Measurements from ENCODE around the gene KRTAP10-2.

The KRTAP10-2 gene

DNA sequence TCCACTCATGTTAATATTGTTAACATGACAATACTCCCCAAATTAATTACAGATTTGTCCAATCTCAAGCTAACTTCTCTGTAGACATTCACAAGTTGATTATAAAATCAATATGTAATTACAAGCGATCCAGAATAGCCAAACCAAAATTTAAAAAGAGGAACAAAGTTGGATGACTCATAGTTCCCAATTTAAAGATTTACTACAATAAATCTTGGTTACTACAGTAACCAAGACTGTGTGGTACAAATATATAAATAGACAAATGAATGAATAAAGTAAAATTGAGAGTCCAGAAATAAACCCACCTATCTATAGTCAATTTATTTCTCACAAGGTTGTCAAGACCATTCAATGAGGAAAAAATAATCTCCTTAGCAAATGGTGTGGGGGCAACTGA is 15.1 kb upstream of the KRTAP10-2 start:
- CTCF ChIA-PET: no interaction called here
- no peaks in the 10 kb centered on the region for H3K9me3 ChIP-seq (ENCODE audit: control insufficient read depth, insufficient read depth, low read depth, low read length)

DNA sequence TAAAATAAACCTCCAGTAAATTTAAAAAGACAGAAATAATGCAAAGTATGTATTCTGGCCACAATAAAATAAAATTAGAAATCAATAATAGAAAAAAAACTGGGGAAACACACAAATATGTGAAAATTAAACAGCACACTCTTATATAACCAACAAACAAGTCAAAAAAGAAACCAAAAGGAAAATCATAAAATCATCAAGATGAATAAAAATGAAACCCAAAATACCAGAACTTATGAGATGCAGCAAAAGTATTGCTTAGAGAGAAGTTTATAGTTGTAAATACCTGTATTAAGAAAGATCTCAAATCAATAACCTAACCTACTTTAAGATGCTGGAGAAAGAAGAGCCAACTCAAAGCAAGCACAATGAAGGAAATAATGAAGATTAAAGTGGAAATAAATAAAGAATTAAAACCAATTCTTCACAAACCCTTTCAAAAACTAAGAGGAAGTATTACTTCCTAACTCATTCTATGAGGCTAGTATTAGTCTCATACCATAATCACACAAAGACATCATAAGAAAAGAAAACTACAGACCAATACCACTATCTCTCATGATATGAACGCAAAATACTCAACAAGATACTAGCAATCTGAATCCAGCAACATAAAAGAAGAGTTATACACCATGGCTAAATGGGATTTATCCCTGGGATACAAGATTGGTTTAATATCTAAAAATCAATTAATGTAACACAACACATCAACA is 13.7 kb upstream of the KRTAP10-2 start:
- Histone ChIP-seq H3K36me3 (ENCODE audit: control insufficient read depth in 2 of 2, insufficient read depth in 1 of 2, low read length in 2 of 2) (no peaks in the 10 kb centered on the region), H3K4me1 (ENCODE audit: control insufficient read depth, insufficient read depth, low read length) (no peaks in the 10 kb centered on the region), H3K4me3 (ENCODE audit: low read depth, low read length) (no peak overlapping the region), H3K9me3 (ENCODE audit: control insufficient read depth, insufficient read depth, low read depth, low read length) (no peaks in the 10 kb centered on the region), H3K27ac (ENCODE audit: extremely low read depth, low read depth, low read length) (no peak overlapping the region)
- POLR2A ChIA-PET: no interaction called here
- CTCF ChIA-PET: no interaction called here
- TF ChIP-seq SETDB1 (IDR thresholded peaks at IDR 0.05; ENCODE audit: insufficient read length, low read length): no peak
- no peak for TF ChIP-seq OVOL3 (tag by site-specific recombination; IDR thresholded peaks at IDR 0.05)
- no peak for TF ChIP-seq HOXD13 (CRISPR knock-in tag; IDR thresholded peaks at IDR 0.05; ENCODE audit: borderline replicate concordance)
- TF ChIP-seq KLF1 (tag by site-specific recombination; IDR thresholded peaks at IDR 0.05): no peak
- TF ChIP-seq, protein P1, sequence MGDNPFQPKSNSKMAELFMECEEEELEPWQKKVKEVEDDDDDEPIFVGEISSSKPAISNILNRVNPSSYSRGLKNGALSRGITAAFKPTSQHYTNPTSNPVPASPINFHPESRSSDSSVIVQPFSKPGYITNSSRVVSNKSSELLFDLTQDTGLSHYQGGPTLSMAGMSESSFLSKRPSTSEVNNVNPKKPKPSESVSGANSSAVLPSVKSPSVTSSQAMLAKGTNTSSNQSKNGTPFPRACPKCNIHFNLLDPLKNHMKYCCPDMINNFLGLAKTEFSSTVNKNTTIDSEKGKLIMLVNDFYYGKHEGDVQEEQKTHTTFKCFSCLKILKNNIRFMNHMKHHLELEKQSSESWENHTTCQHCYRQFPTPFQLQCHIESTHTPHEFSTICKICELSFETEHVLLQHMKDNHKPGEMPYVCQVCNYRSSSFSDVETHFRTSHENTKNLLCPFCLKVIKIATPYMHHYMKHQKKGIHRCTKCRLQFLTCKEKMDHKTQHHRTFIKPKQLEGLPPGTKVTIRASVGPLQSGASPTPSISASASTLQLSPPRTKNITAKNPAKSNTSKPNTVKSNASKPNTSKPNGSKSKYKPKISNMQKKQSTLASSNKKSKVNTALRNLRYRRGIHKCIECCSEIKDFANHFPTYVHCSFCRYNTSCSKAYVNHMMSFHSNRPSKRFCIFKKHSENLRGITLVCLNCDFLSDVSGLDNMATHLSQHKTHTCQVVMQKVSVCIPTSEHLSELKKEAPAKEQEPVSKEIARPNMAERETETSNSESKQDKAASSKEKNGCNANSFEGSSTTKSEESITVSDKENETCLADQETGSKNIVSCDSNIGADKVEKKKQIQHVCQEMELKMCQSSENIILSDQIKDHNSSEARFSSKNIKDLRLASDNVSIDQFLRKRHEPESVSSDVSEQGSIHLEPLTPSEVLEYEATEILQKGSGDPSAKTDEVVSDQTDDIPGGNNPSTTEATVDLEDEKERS (tag by site-specific recombination; IDR thresholded peaks at IDR 0.05): no peak
- TF ChIP-seq ZNF560 (tag by site-specific recombination; IDR thresholded peaks at IDR 0.05; ENCODE audit: borderline replicate concordance): no peak
- TF ChIP-seq ZNF548 (tag by site-specific recombination; IDR thresholded peaks at IDR 0.05): no peak
- no peak for TF ChIP-seq ZNF747 (tag by site-specific recombination; IDR thresholded peaks at IDR 0.05)
- TF ChIP-seq ZNF248 (tag by site-specific recombination; IDR thresholded peaks at IDR 0.05): no peak
- TF ChIP-seq, protein P2, sequence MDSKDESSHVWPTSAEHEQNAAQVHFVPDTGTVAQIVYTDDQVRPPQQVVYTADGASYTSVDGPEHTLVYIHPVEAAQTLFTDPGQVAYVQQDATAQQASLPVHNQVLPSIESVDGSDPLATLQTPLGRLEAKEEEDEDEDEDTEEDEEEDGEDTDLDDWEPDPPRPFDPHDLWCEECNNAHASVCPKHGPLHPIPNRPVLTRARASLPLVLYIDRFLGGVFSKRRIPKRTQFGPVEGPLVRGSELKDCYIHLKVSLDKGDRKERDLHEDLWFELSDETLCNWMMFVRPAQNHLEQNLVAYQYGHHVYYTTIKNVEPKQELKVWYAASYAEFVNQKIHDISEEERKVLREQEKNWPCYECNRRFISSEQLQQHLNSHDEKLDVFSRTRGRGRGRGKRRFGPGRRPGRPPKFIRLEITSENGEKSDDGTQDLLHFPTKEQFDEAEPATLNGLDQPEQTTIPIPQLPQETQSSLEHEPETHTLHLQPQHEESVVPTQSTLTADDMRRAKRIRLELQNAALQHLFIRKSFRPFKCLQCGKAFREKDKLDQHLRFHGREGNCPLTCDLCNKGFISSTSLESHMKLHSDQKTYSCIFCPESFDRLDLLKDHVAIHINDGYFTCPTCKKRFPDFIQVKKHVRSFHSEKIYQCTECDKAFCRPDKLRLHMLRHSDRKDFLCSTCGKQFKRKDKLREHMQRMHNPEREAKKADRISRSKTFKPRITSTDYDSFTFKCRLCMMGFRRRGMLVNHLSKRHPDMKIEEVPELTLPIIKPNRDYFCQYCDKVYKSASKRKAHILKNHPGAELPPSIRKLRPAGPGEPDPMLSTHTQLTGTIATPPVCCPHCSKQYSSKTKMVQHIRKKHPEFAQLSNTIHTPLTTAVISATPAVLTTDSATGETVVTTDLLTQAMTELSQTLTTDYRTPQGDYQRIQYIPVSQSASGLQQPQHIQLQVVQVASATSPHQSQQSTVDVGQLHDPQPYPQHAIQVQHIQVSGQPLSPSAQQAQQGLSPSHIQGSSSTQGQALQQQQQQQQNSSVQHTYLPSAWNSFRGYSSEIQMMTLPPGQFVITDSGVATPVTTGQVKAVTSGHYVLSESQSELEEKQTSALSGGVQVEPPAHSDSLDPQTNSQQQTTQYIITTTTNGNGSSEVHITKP (tag by site-specific recombination; IDR thresholded peaks at IDR 0.05): no peak
- TF ChIP-seq, protein P3, sequence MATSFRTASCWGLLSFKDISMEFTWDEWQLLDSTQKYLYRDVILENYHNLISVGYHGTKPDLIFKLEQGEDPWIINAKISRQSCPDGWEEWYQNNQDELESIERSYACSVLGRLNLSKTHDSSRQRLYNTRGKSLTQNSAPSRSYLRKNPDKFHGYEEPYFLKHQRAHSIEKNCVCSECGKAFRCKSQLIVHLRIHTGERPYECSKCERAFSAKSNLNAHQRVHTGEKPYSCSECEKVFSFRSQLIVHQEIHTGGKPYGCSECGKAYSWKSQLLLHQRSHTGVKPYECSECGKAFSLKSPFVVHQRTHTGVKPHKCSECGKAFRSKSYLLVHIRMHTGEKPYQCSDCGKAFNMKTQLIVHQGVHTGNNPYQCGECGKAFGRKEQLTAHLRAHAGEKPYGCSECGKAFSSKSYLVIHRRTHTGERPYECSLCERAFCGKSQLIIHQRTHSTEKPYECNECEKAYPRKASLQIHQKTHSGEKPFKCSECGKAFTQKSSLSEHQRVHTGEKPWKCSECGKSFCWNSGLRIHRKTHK (tag by site-specific recombination; IDR thresholded peaks at IDR 0.05): no peak
- TF ChIP-seq, protein P4, sequence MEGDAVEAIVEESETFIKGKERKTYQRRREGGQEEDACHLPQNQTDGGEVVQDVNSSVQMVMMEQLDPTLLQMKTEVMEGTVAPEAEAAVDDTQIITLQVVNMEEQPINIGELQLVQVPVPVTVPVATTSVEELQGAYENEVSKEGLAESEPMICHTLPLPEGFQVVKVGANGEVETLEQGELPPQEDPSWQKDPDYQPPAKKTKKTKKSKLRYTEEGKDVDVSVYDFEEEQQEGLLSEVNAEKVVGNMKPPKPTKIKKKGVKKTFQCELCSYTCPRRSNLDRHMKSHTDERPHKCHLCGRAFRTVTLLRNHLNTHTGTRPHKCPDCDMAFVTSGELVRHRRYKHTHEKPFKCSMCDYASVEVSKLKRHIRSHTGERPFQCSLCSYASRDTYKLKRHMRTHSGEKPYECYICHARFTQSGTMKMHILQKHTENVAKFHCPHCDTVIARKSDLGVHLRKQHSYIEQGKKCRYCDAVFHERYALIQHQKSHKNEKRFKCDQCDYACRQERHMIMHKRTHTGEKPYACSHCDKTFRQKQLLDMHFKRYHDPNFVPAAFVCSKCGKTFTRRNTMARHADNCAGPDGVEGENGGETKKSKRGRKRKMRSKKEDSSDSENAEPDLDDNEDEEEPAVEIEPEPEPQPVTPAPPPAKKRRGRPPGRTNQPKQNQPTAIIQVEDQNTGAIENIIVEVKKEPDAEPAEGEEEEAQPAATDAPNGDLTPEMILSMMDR (tag by site-specific recombination; IDR thresholded peaks at IDR 0.05): no peak
- no peak for TF ChIP-seq ZNF433 (tag by site-specific recombination; IDR thresholded peaks at IDR 0.05; ENCODE audit: low read depth)
- no peak for TF ChIP-seq GLI4 (tag by site-specific recombination; IDR thresholded peaks at IDR 0.05)
- TF ChIP-seq, protein P5, sequence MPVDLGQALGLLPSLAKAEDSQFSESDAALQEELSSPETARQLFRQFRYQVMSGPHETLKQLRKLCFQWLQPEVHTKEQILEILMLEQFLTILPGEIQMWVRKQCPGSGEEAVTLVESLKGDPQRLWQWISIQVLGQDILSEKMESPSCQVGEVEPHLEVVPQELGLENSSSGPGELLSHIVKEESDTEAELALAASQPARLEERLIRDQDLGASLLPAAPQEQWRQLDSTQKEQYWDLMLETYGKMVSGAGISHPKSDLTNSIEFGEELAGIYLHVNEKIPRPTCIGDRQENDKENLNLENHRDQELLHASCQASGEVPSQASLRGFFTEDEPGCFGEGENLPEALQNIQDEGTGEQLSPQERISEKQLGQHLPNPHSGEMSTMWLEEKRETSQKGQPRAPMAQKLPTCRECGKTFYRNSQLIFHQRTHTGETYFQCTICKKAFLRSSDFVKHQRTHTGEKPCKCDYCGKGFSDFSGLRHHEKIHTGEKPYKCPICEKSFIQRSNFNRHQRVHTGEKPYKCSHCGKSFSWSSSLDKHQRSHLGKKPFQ (tag by site-specific recombination; IDR thresholded peaks at IDR 0.05): no peak

More for the DNA sequence above, 15.1 kb upstream of the KRTAP10-2 start:
- Histone ChIP-seq H3K36me3 (ENCODE audit: control insufficient read depth in 2 of 2, insufficient read depth in 1 of 2, low read length in 2 of 2) (no peaks in the 10 kb centered on the region), H3K4me3 (ENCODE audit: low read depth, low read length) (no peak overlapping the region), H3K4me1 (ENCODE audit: control insufficient read depth, insufficient read depth, low read length) (no peaks in the 10 kb centered on the region), H3K27ac (ENCODE audit: extremely low read depth, low read depth, low read length) (no peak overlapping the region)
- TF ChIP-seq ZNF2 (tag by site-specific recombination; IDR thresholded peaks at IDR 0.05) (no peak), ZNF138 (tag by site-specific recombination; IDR thresholded peaks at IDR 0.05; ENCODE audit: borderline replicate concordance) (no peak), ZNF223 (tag by site-specific recombination; IDR thresholded peaks at IDR 0.05) (no peak), KLF8 (tag by site-specific recombination; IDR thresholded peaks at IDR 0.05) (no peak), ZFP3 (tag by site-specific recombination; IDR thresholded peaks at IDR 0.05; ENCODE audit: low read depth) (no peak), ZNF677 (tag by site-specific recombination; IDR thresholded peaks at IDR 0.05) (no peak), ZNF221 (tag by site-specific recombination; IDR thresholded peaks at IDR 0.05; ENCODE audit: borderline replicate concordance) (no peak), ZNF776 (tag by site-specific recombination; IDR thresholded peaks at IDR 0.05; ENCODE audit: borderline replicate concordance) (no peak), ZNF302 (tag by site-specific recombination; IDR thresholded peaks at IDR 0.05; ENCODE audit: low read depth) (no peak), ZNF366 (tag by site-specific recombination; conservative IDR thresholded peaks at IDR 0.05) (no peak), ZNF558 (tag by site-specific recombination; IDR thresholded peaks at IDR 0.05) (no peak), ZFP37 (tag by site-specific recombination; IDR thresholded peaks at IDR 0.05) (no peak), ZNF624 (tag by site-specific recombination; IDR thresholded peaks at IDR 0.05) (no peak), ZNF521 (tag by site-specific recombination; IDR thresholded peaks at IDR 0.05) (no peak)
- TF ChIP-seq, protein P6, sequence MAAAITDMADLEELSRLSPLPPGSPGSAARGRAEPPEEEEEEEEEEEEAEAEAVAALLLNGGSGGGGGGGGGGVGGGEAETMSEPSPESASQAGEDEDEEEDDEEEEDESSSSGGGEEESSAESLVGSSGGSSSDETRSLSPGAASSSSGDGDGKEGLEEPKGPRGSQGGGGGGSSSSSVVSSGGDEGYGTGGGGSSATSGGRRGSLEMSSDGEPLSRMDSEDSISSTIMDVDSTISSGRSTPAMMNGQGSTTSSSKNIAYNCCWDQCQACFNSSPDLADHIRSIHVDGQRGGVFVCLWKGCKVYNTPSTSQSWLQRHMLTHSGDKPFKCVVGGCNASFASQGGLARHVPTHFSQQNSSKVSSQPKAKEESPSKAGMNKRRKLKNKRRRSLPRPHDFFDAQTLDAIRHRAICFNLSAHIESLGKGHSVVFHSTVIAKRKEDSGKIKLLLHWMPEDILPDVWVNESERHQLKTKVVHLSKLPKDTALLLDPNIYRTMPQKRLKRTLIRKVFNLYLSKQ (tag by site-specific recombination; IDR thresholded peaks at IDR 0.05; ENCODE audit: borderline replicate concordance): no peak
- POLR2A ChIA-PET: no interaction called here

Data from HEK293 (cell line).